CD4-positive, alpha-beta T cell (primary cell): ENCODE data around the gene FBXL5. TPM values are rescaled to one million over a fixed set of nuclear protein-coding genes. Genes with fewer than 3 reads are reported as not detected.

Source experiments
- ATAC-seq: fragments of 200-7000 bp; cut with Tn5 transposase; one replicate; pipeline ENCODE4 v1.10.0; 2022; ENCODE audit warnings: mild to moderate bottlenecking; ENCODE audit not compliant: poor library complexity
- CTCF ChIA-PET: fragments of 350-600 bp; sonication (Branson Sonifier 250); formaldehyde crosslinking; loops from one replicate; lab custom pipeline; 2021; ENCODE audit warnings: antibody characterized with exemption, inconsistent platforms; lab: Charles Lee
- POLR2A ChIA-PET: fragments of 350-600 bp; sonication (Branson Sonifier 250); formaldehyde crosslinking; loops from one replicate; lab custom pipeline; 2021; ENCODE audit warnings: antibody characterized with exemption, inconsistent platforms; lab: Charles Lee
- DNase-seq, 14 experiments: peaks; one replicate each; pipeline ENCODE4 v3.0.0-alpha.2; 2013 to 2020; ENCODE audit warnings: mixed read lengths in 2 of 14
- H3K27ac ChIP-seq, 2 donors: one replicate each; pipeline versions ENCODE4 v1.5.1 to v1.7.0; 2013; ENCODE audit warnings: low read length in 2 of 2, low read depth in 1 of 2, mild to moderate bottlenecking in 1 of 2
- H3K27me3 ChIP-seq, 2 experiments: 1 replicate in 1 of 2; 2 replicates in 1 of 2; pipeline versions ENCODE4 v1.6.1 to v1.7.0; 2013; ENCODE audit warnings: low read length in 2 of 2, control low read depth in 1 of 2, mild to moderate bottlenecking in 1 of 2, moderate library complexity in 1 of 2; ENCODE audit not compliant: insufficient read depth in 2 of 2, control insufficient read depth in 1 of 2
- H3K36me3 ChIP-seq: one replicate; pipeline ENCODE4 v1.6.1; 2013; ENCODE audit warnings: low read length, control low read depth; ENCODE audit not compliant: insufficient read depth
- H3K4me1 ChIP-seq: one replicate; pipeline ENCODE4 v1.6.1; 2013; ENCODE audit warnings: low read length, control low read depth; ENCODE audit not compliant: insufficient read depth
- H3K4me3 ChIP-seq: one replicate; pipeline ENCODE4 v1.5.1; 2013; ENCODE audit warnings: mild to moderate bottlenecking, low read length, moderate library complexity
- H3K9me3 ChIP-seq, 2 experiments: 1 replicate in 1 of 2; 2 replicates in 1 of 2; pipeline versions ENCODE4 v1.6.1 to v1.7.0; 2013; ENCODE audit warnings: low read length in 2 of 2, mild to moderate bottlenecking in 2 of 2, control low read depth in 1 of 2, moderate library complexity in 1 of 2; ENCODE audit not compliant: control insufficient read depth in 1 of 2, insufficient read depth in 1 of 2
- H3K27ac Mint-ChIP-seq: one replicate; pipeline ENCODE4 v1.8.0; 2020; ENCODE audit warnings: mixed read lengths
- H3K27me3 Mint-ChIP-seq: one replicate; pipeline ENCODE4 v1.8.0; 2021; ENCODE audit warnings: mixed read lengths
- H3K36me3 Mint-ChIP-seq: one replicate; pipeline ENCODE4 v1.8.0; 2021; ENCODE audit warnings: low read depth, mixed read lengths
- H3K4me1 Mint-ChIP-seq: one replicate; pipeline ENCODE4 v1.8.0; 2021; ENCODE audit warnings: low read depth, mixed read lengths
- H3K4me3 Mint-ChIP-seq: one replicate; pipeline ENCODE4 v1.8.0; 2020; ENCODE audit warnings: mild to moderate bottlenecking, mixed read lengths
- H3K9me3 Mint-ChIP-seq: one replicate; pipeline ENCODE4 v1.8.0; 2020; ENCODE audit warnings: mixed read lengths
- intact Hi-C, 2 experiments: fragments of 100-400 bp; cut with DNase I in 1 of 2; cut with micrococcal nuclease in 1 of 2; formaldehyde crosslinking; loops; one replicate each; pipeline versions ENCODE4 v1.15.1 to v1.9.0; 2023 to 2025; cut with DNase I, micrococcal nuclease
- total RNA-seq, 174 experiments: library from RNA in 2 of 174; stranded (reverse) in 2 of 174; gene quantifications; one replicate each; pipeline ENCODE4 v1.2.3 and lab custom pipeline; 2021 to 2026
- TF ChIP-seq, protein P1 (sequence below): fragments of 200-600 bp; IDR thresholded peaks from one replicate; pipeline ENCODE4 v1.8.0; 2022; ENCODE audit warnings: antibody characterized with exemption, mild to moderate bottlenecking

The FBXL5 gene
- total RNA-seq, 2 experiments from 2014 or later: 60.1 to 62.5 TPM

GRCh38 chr4:15601862-15602261, 53.3 kb downstream of the FBXL5 start:
- ATAC-seq (no peak), DNase-seq (no peak)
- Histone ChIP-seq H3K4me1 (no peaks in the 10 kb centered on the region), H3K27ac (no peak overlapping the region), H3K36me3 (peaks cover 16% of the 10 kb centered on the region), H3K27me3 (no peaks in the 10 kb centered on the region), H3K4me3 (no peak overlapping the region), H3K9me3 (no peaks in the 10 kb centered on the region)
- H3K9me3 Mint-ChIP-seq: no peaks in the 10 kb centered on the region
- TF ChIP-seq, protein P1, sequence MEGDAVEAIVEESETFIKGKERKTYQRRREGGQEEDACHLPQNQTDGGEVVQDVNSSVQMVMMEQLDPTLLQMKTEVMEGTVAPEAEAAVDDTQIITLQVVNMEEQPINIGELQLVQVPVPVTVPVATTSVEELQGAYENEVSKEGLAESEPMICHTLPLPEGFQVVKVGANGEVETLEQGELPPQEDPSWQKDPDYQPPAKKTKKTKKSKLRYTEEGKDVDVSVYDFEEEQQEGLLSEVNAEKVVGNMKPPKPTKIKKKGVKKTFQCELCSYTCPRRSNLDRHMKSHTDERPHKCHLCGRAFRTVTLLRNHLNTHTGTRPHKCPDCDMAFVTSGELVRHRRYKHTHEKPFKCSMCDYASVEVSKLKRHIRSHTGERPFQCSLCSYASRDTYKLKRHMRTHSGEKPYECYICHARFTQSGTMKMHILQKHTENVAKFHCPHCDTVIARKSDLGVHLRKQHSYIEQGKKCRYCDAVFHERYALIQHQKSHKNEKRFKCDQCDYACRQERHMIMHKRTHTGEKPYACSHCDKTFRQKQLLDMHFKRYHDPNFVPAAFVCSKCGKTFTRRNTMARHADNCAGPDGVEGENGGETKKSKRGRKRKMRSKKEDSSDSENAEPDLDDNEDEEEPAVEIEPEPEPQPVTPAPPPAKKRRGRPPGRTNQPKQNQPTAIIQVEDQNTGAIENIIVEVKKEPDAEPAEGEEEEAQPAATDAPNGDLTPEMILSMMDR: no peak
- no peak overlapping the region for H3K27ac Mint-ChIP-seq
- no peak overlapping the region for H3K4me3 Mint-ChIP-seq
- H3K4me1 Mint-ChIP-seq: no peaks in the 10 kb centered on the region
- no peaks in the 10 kb centered on the region for H3K27me3 Mint-ChIP-seq
- POLR2A ChIA-PET: no interaction called here
- CTCF ChIA-PET: no interaction called here
- peaks cover 62% of the 10 kb centered on the region for H3K36me3 Mint-ChIP-seq
- intact Hi-C loops: no loop called here

DNA sequence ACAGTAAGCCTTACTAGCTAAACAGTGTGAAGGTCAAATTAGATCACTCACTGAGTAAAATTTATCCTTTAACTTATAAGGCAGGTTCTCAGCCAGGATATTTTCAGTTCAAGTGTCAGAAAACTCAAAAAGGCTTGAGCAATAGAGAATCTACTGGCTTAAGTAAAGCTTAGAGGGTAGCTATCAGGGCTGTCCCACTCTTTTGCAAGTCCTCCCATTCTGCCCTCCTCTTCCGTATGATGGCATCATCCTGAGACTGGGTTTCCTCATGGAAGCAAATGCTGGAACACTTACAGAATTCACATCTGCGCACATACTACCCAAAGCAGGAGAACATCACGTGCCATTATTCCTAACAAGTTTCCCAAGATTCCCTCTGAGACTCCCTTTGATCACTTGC, 55.0 kb downstream of the FBXL5 start:
- H3K9me3 ChIP-seq: no peaks in the 10 kb centered on the region
- H3K4me3 Mint-ChIP-seq: no peak overlapping the region
- H3K4me1 ChIP-seq: no peaks in the 10 kb centered on the region
- no peaks in the 10 kb centered on the region for H3K27me3 ChIP-seq
- ChIA-PET CTCF (no interaction called here), POLR2A (no interaction called here)
- H3K36me3 ChIP-seq: peaks cover 11% of the 10 kb centered on the region
- intact Hi-C loops: no loop called here
- TF ChIP-seq, protein P1: no peak
- H3K4me1 Mint-ChIP-seq: no peaks in the 10 kb centered on the region
- no peak overlapping the region for H3K4me3 ChIP-seq
- H3K36me3 Mint-ChIP-seq: peaks cover 49% of the 10 kb centered on the region
- no peak overlapping the region for H3K27ac Mint-ChIP-seq
- DNase-seq (no peak), ATAC-seq (no peak)
- no peaks in the 10 kb centered on the region for H3K9me3 Mint-ChIP-seq
- no peaks in the 10 kb centered on the region for H3K27me3 Mint-ChIP-seq
- no peak overlapping the region for H3K27ac ChIP-seq

- Mint-ChIP-seq H3K27me3 (no peaks in the 10 kb centered on the region), H3K27ac (no peak overlapping the region), H3K9me3 (no peaks in the 10 kb centered on the region), H3K4me3 (no peak overlapping the region), H3K36me3 (peaks cover 34% of the 10 kb centered on the region), H3K4me1 (no peaks in the 10 kb centered on the region)
- no peak overlapping the region for H3K4me3 ChIP-seq
- intact Hi-C loops: no loop called here
- H3K36me3 ChIP-seq: no peaks in the 10 kb centered on the region
- DNase-seq: no peak
- no peak overlapping the region for H3K27ac ChIP-seq
- no peak for ATAC-seq
- ChIA-PET POLR2A (no interaction called here), CTCF (no interaction called here)
- H3K27me3 ChIP-seq: no peaks in the 10 kb centered on the region
- TF ChIP-seq, protein P1: no peak
- H3K4me1 ChIP-seq: no peaks in the 10 kb centered on the region
- H3K9me3 ChIP-seq: no peaks in the 10 kb centered on the region
These were observed 56.5 kb downstream of the FBXL5 start for GRCh38 chr4:15598644-15599043.
